ENCODE measurements around the gene PRSS57. TPM values are rescaled to one million over a fixed set of nuclear protein-coding genes. Genes with fewer than 3 reads are reported as not detected.

PRSS57 gene
- 0.03 TPM for polyA plus RNA-seq (2013, experiment 1 of 2)
- 0.06 TPM for polyA plus RNA-seq (2013, experiment 2 of 2)

- Histone ChIP-seq H4K91ac (ENCODE audit: low read depth, low read length, poor library complexity) (no peak within 1 kb of the TSS), H3K27me3 (ENCODE audit: control insufficient read depth in 3 of 3, insufficient read depth in 3 of 3, low read depth in 1 of 3, low read length in 3 of 3) (peaks cover 0 to 14% (median 0%) of the 10 kb centered on the region in 3 experiments), H3K4me2 (ENCODE audit: insufficient read depth, low read length, poor library complexity, severe bottlenecking) (no peak within 1 kb of the TSS), H3K4ac (ENCODE audit: low read length) (no peak within 1 kb of the TSS), H3K4me1 (ENCODE audit: control insufficient read depth in 2 of 2, insufficient read depth in 1 of 2, low read depth in 1 of 2, low read length in 2 of 2) (no peaks in the 10 kb centered on the region), H2BK12ac (ENCODE audit: low read length) (no peak within 1 kb of the TSS), H3K14ac (ENCODE audit: low read length) (peak within 1 kb of the TSS; percentile 38), H2BK15ac (ENCODE audit: low read length) (no peak within 1 kb of the TSS), H3K9me3 (replicated peaks in 1 of 2; ENCODE audit: control insufficient read depth in 2 of 2, insufficient read depth in 1 of 2, low read depth in 1 of 2, low read length in 2 of 2) (no peaks in the 10 kb centered on the region), H3K79me1 (ENCODE audit: low read depth, low read length) (no peaks in the 10 kb centered on the region), H2BK5ac (ENCODE audit: low read length) (peak within 1 kb of the TSS; percentile 35), H3K18ac (ENCODE audit: low read length) (peak within 1 kb of the TSS; percentile 80), H3K27ac (replicated peaks; ENCODE audit: low read length) (no peak within 1 kb of the TSS), H3K23ac (ENCODE audit: low read depth, low read length, poor library complexity) (no peak within 1 kb of the TSS), H2BK120ac (ENCODE audit: low read depth, low read length) (no peak within 1 kb of the TSS), H2AK5ac (ENCODE audit: low read depth, low read length) (peak within 1 kb of the TSS; percentile 43), H3K36me3 (replicated peaks in 1 of 2; ENCODE audit: control insufficient read depth in 2 of 2, insufficient read depth in 2 of 2, low read length in 2 of 2) (no peaks in the 10 kb centered on the region), H3K9ac (ENCODE audit: low read depth, low read length, poor library complexity) (no peak within 1 kb of the TSS), H4K8ac (ENCODE audit: low read depth, low read length) (no peak within 1 kb of the TSS), H3K4me3 (ENCODE audit: low read length in 2 of 2) (no peak within 1 kb of the TSS), H2AFZ (ENCODE audit: low read length) (peak within 1 kb of the TSS; percentile 68)
- no CpG with 5 or more reads among the region's 31 CpGs for WGBS, 2 donors (ENCODE audit: extremely low coverage in 2 of 2, insufficient read length in 2 of 2, insufficient replicate concordance in 1 of 2)
- no peak for DNase-seq (ENCODE audit: low spot score)
Observed at GRCh38 chr19:695352-695949, at the start of gene PRSS57. TSS of gene PRSS57 (minus strand) at chr19:695452. CDS start at chr19:695430, 22 bp downstream.

DNA sequence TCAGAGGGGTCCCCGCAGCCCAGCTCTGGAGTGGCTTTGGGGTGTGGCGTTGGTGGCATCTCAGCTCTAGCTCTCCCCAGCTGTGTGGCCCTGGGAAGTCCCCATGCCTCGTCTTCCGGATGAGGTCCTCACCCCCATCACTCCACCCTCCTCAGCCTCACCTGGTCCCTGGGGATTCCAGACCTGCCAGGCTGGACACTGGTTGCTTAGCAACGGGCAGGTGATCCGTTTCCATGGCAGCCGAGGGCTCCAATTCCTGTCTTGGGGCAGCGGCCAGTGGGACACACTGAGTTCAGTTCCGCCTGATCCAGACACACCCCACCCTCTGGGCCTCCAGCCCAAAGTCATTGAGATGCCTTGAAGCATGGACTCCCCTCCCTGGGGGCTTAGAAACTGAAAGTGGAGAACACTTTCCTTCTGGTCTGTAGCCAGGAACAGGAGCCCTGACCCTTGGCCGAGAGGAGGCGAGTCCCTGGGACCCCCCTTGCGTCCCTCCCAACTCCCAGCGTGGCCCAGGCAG is 48.0 kb upstream of the PRSS57 start:
- no peaks in the 10 kb centered on the region for H3K4me1 ChIP-seq (ENCODE audit: control insufficient read depth in 2 of 2, insufficient read depth in 1 of 2, low read depth in 1 of 2, low read length in 2 of 2)
- no peak overlapping the region for H2BK5ac ChIP-seq (ENCODE audit: low read length)
- H3K9me3 ChIP-seq (replicated peaks in 1 of 2; ENCODE audit: control insufficient read depth in 2 of 2, insufficient read depth in 1 of 2, low read depth in 1 of 2, low read length in 2 of 2) = peaks cover 20 to 25% of the 10 kb centered on the region in 2 donors
- no peak overlapping the region for H3K4me3 ChIP-seq (ENCODE audit: low read length in 2 of 2)
- peak overlapping the region; percentile 54 for H2AK5ac ChIP-seq (ENCODE audit: low read depth, low read length)
- H3K4ac ChIP-seq (ENCODE audit: low read length) = no peak overlapping the region
- H3K27ac ChIP-seq (replicated peaks; ENCODE audit: low read length) = no peak overlapping the region
- H4K8ac ChIP-seq (ENCODE audit: low read depth, low read length) = no peak overlapping the region
- no peak for DNase-seq (ENCODE audit: low spot score)
- H3K14ac ChIP-seq (ENCODE audit: low read length) = no peak overlapping the region
- no peak overlapping the region for H2BK120ac ChIP-seq (ENCODE audit: low read depth, low read length)
- H3K9ac ChIP-seq (ENCODE audit: low read depth, low read length, poor library complexity) = no peak overlapping the region
- WGBS, 2 donors (ENCODE audit: extremely low coverage in 2 of 2, insufficient read length in 2 of 2, insufficient replicate concordance in 1 of 2) = no CpG with 5 or more reads among the region's 13 CpGs
- H3K23ac ChIP-seq (ENCODE audit: low read depth, low read length, poor library complexity) = no peak overlapping the region
- peaks cover 3% of the 10 kb centered on the region for H3K79me1 ChIP-seq (ENCODE audit: low read depth, low read length)
- no peak overlapping the region for H4K91ac ChIP-seq (ENCODE audit: low read depth, low read length, poor library complexity)
- H3K18ac ChIP-seq (ENCODE audit: low read length) = no peak overlapping the region
- no peak overlapping the region for H2BK15ac ChIP-seq (ENCODE audit: low read length)
- no peaks in the 10 kb centered on the region for H3K27me3 ChIP-seq (ENCODE audit: control insufficient read depth in 3 of 3, insufficient read depth in 3 of 3, low read depth in 1 of 3, low read length in 3 of 3)
- peaks cover 3 to 8% of the 10 kb centered on the region in 2 donors for H3K36me3 ChIP-seq (replicated peaks in 1 of 2; ENCODE audit: control insufficient read depth in 2 of 2, insufficient read depth in 2 of 2, low read length in 2 of 2)
- no peak overlapping the region for H3K4me2 ChIP-seq (ENCODE audit: insufficient read depth, low read length, poor library complexity, severe bottlenecking)
- H2BK12ac ChIP-seq (ENCODE audit: low read length) = no peak overlapping the region
- H2AFZ ChIP-seq (ENCODE audit: low read length) = no peak overlapping the region

- no peak overlapping the region for H2AFZ ChIP-seq (ENCODE audit: low read length)
- WGBS, 2 donors (ENCODE audit: extremely low coverage in 2 of 2, insufficient read length in 2 of 2, insufficient replicate concordance in 1 of 2) = no CpG with 5 or more reads among the region's 24 CpGs
Observed at GRCh38 chr19:742540-743075, 47.4 kb upstream of the PRSS57 start.

GRCh38 chr19:741506-742131 is 46.4 kb upstream of the PRSS57 start:
- H3K18ac ChIP-seq (ENCODE audit: low read length) = no peak overlapping the region
- H3K4me2 ChIP-seq (ENCODE audit: insufficient read depth, low read length, poor library complexity, severe bottlenecking) = no peak overlapping the region
- no CpG with 5 or more reads among the region's 19 CpGs for WGBS, 2 donors (ENCODE audit: extremely low coverage in 2 of 2, insufficient read length in 2 of 2, insufficient replicate concordance in 1 of 2)
- H3K4me3 ChIP-seq (ENCODE audit: low read length in 2 of 2) = no peak overlapping the region
- peaks cover 11 to 12% of the 10 kb centered on the region in 2 donors for H3K9me3 ChIP-seq (replicated peaks in 1 of 2; ENCODE audit: control insufficient read depth in 2 of 2, insufficient read depth in 1 of 2, low read depth in 1 of 2, low read length in 2 of 2)
- H3K9ac ChIP-seq (ENCODE audit: low read depth, low read length, poor library complexity) = no peak overlapping the region
- H3K27ac ChIP-seq (replicated peaks; ENCODE audit: low read length) = no peak overlapping the region
- H3K23ac ChIP-seq (ENCODE audit: low read depth, low read length, poor library complexity) = no peak overlapping the region
- no peaks in the 10 kb centered on the region for H3K79me1 ChIP-seq (ENCODE audit: low read depth, low read length)
- H4K8ac ChIP-seq (ENCODE audit: low read depth, low read length) = no peak overlapping the region
- H4K91ac ChIP-seq (ENCODE audit: low read depth, low read length, poor library complexity) = no peak overlapping the region
- no peak overlapping the region for H2BK15ac ChIP-seq (ENCODE audit: low read length)
- H2BK12ac ChIP-seq (ENCODE audit: low read length) = no peak overlapping the region
- H2BK120ac ChIP-seq (ENCODE audit: low read depth, low read length) = no peak overlapping the region
- no peak overlapping the region for H2AFZ ChIP-seq (ENCODE audit: low read length)
- peaks cover 4 to 9% of the 10 kb centered on the region in 2 donors for H3K36me3 ChIP-seq (replicated peaks in 1 of 2; ENCODE audit: control insufficient read depth in 2 of 2, insufficient read depth in 2 of 2, low read length in 2 of 2)
- H3K4ac ChIP-seq (ENCODE audit: low read length) = no peak overlapping the region
- H3K4me1 ChIP-seq (ENCODE audit: control insufficient read depth in 2 of 2, insufficient read depth in 1 of 2, low read depth in 1 of 2, low read length in 2 of 2) = no peaks in the 10 kb centered on the region
- H3K27me3 ChIP-seq (ENCODE audit: control insufficient read depth in 3 of 3, insufficient read depth in 3 of 3, low read depth in 1 of 3, low read length in 3 of 3) = no peaks in the 10 kb centered on the region
- no peak overlapping the region for H2BK5ac ChIP-seq (ENCODE audit: low read length)
- no peak for DNase-seq (ENCODE audit: low spot score)
- no peak overlapping the region for H2AK5ac ChIP-seq (ENCODE audit: low read depth, low read length)
- H3K14ac ChIP-seq (ENCODE audit: low read length) = no peak overlapping the region

More at GRCh38 chr19:742540-743075, 47.4 kb upstream of the PRSS57 start:
- no peak overlapping the region for H3K4me2 ChIP-seq (ENCODE audit: insufficient read depth, low read length, poor library complexity, severe bottlenecking)
- peaks cover 3 to 4% of the 10 kb centered on the region in 2 donors for H3K36me3 ChIP-seq (replicated peaks in 1 of 2; ENCODE audit: control insufficient read depth in 2 of 2, insufficient read depth in 2 of 2, low read length in 2 of 2)
- H3K27ac ChIP-seq (replicated peaks; ENCODE audit: low read length) = no peak overlapping the region
- no peak overlapping the region for H3K9ac ChIP-seq (ENCODE audit: low read depth, low read length, poor library complexity)
- H3K79me1 ChIP-seq (ENCODE audit: low read depth, low read length) = peaks cover 3% of the 10 kb centered on the region
- H3K4me1 ChIP-seq (ENCODE audit: control insufficient read depth in 2 of 2, insufficient read depth in 1 of 2, low read depth in 1 of 2, low read length in 2 of 2) = no peaks in the 10 kb centered on the region
- peak overlapping the region; percentile 54 for H2AK5ac ChIP-seq (ENCODE audit: low read depth, low read length)
- H2BK5ac ChIP-seq (ENCODE audit: low read length) = no peak overlapping the region
- no peaks in the 10 kb centered on the region for H3K27me3 ChIP-seq (ENCODE audit: control insufficient read depth in 3 of 3, insufficient read depth in 3 of 3, low read depth in 1 of 3, low read length in 3 of 3)
- H2BK120ac ChIP-seq (ENCODE audit: low read depth, low read length) = no peak overlapping the region
- DNase-seq (ENCODE audit: low spot score) = no peak
- H3K4ac ChIP-seq (ENCODE audit: low read length) = no peak overlapping the region
- H2BK12ac ChIP-seq (ENCODE audit: low read length) = no peak overlapping the region
- H4K91ac ChIP-seq (ENCODE audit: low read depth, low read length, poor library complexity) = no peak overlapping the region
- no peak overlapping the region for H4K8ac ChIP-seq (ENCODE audit: low read depth, low read length)
- peak overlapping the region in 1 of 2 donors; percentile 18 for H3K4me3 ChIP-seq (ENCODE audit: low read length in 2 of 2)
- H2BK15ac ChIP-seq (ENCODE audit: low read length) = no peak overlapping the region
- H3K18ac ChIP-seq (ENCODE audit: low read length) = no peak overlapping the region
- peaks cover 15 to 19% of the 10 kb centered on the region in 2 donors for H3K9me3 ChIP-seq (replicated peaks in 1 of 2; ENCODE audit: control insufficient read depth in 2 of 2, insufficient read depth in 1 of 2, low read depth in 1 of 2, low read length in 2 of 2)
- no peak overlapping the region for H3K14ac ChIP-seq (ENCODE audit: low read length)
- no peak overlapping the region for H3K23ac ChIP-seq (ENCODE audit: low read depth, low read length, poor library complexity)
